A549 (cell line): Measurements from ENCODE around the gene OLIG2. TPM values are rescaled to one million over a fixed set of nuclear protein-coding genes. Genes with fewer than 3 reads are reported as not detected.

Experiments used
- ATAC-seq, 2 experiments: fragments of 200-7000 bp in 1 of 2; fragments of >200 bp in 1 of 2; cut with Nextera tagmentation in 1 of 2; cut with Tn5 transposase in 1 of 2; 3 replicates each; pipeline versions ENCODE4 v1.8.0 to v1.9.1; 2018 to 2020; ENCODE audit warnings: mild to moderate bottlenecking in 1 of 2, moderate library complexity in 1 of 2
- CTCF ChIA-PET: fragments of 300-600 bp; sonication (Branson Sonifier 250); formaldehyde crosslinking; extraction: SDS; loops from one replicate; lab custom pipeline; 2021; ENCODE audit warnings: antibody characterized with exemption, inconsistent platforms; lab: Yijun Ruan, JAX
- POLR2A ChIA-PET: fragments of 350-600 bp; formaldehyde crosslinking; extraction: SDS; loops from one replicate; lab custom pipeline; 2021; ENCODE audit warnings: antibody characterized with exemption, inconsistent platforms; lab: Yijun Ruan, JAX
- DNase-seq, 2 experiments: peaks; one replicate each; pipeline versions ENCODE4 v3.0.0 to v3.0.0-alpha.2; 2011 to 2016; ENCODE audit warnings: low read depth in 1 of 2, low spot score in 1 of 2
- FAIRE-seq: peaks from 2 replicates; lab custom pipeline; 2011; peaks lifted over from hg19 to GRCh38; lab: Jason Lieb, UNC
- H3K27ac ChIP-seq, 2 experiments: fragments of >200 bp; sonication (Bioruptor Twin); formaldehyde crosslinking; 3 replicates each; pipeline ENCODE4 v1.5.1; 2016 to 2017
- H3K4me1 ChIP-seq: fragments of >200 bp; sonication (Bioruptor Twin); formaldehyde crosslinking; 3 replicates; pipeline ENCODE4 v1.6.1; 2016
- H3K4me2 ChIP-seq: fragments of >200 bp; sonication (Bioruptor Twin); formaldehyde crosslinking; 3 replicates; pipeline ENCODE4 v1.6.1; 2016
- H3K4me3 ChIP-seq: fragments of >200 bp; sonication (Bioruptor Twin); formaldehyde crosslinking; 3 replicates; pipeline ENCODE4 v1.5.1; 2016
- H3K9me3 ChIP-seq: fragments of >200 bp; sonication (Bioruptor Twin); formaldehyde crosslinking; 3 replicates; pipeline ENCODE4 v1.6.1; 2016
- ATOH8 ChIP-seq: fragments of 250-450 bp; sonication (Bioruptor Pico); IDR thresholded peaks from 2 replicates; pipeline ENCODE4 v1.5.0; 2020; ENCODE audit warnings: low read depth, mild to moderate bottlenecking, moderate library complexity
- CTCF ChIP-seq: fragments of >200 bp; sonication (Bioruptor Twin); formaldehyde crosslinking; IDR thresholded peaks from 3 replicates; pipeline ENCODE4 v1.5.1; 2016
- EHF ChIP-seq: fragments of 250-450 bp; sonication (Bioruptor Pico); IDR thresholded peaks from 2 replicates; pipeline ENCODE4 v1.5.0; 2020; ENCODE audit warnings: mild to moderate bottlenecking
- FOXS1 ChIP-seq: fragments of 250-450 bp; sonication (Bioruptor Pico); IDR thresholded peaks from 2 replicates; pipeline ENCODE4 v1.5.0; 2020; ENCODE audit warnings: mild to moderate bottlenecking, moderate library complexity
- HES2 ChIP-seq: fragments of >200 bp; sonication (Bioruptor Twin); formaldehyde crosslinking; IDR thresholded peaks from 2 replicates; pipeline ENCODE4 v1.6.1; 2016
- HMGXB4 ChIP-seq: fragments of 250-450 bp; sonication (Bioruptor Pico); IDR thresholded peaks from 2 replicates; pipeline ENCODE4 v1.5.0; 2021; ENCODE audit warnings: mild to moderate bottlenecking, moderate library complexity, borderline replicate concordance
- HOXA7 ChIP-seq: fragments of 250-450 bp; sonication (Bioruptor Pico); IDR thresholded peaks from 2 replicates; pipeline ENCODE4 v1.5.0; 2020; ENCODE audit warnings: mild to moderate bottlenecking, moderate library complexity
- JUNB ChIP-seq: fragments of >200 bp; sonication (Bioruptor Twin); formaldehyde crosslinking; IDR thresholded peaks from 2 replicates; pipeline ENCODE4 v1.6.1; 2016
- MAZ ChIP-seq: fragments of 150-350 bp; IDR thresholded peaks from 2 replicates; pipeline ENCODE4 v1.6.1; 2014; ENCODE audit warnings: antibody characterized with exemption, low read depth, low read length, borderline replicate concordance
- NPAS2 ChIP-seq: fragments of 250-450 bp; sonication (Bioruptor Pico); IDR thresholded peaks from 2 replicates; pipeline ENCODE4 v1.8.0; 2022; ENCODE audit warnings: mild to moderate bottlenecking, moderate library complexity, borderline replicate concordance
- RARB ChIP-seq: fragments of 250-450 bp; sonication (Bioruptor Pico); IDR thresholded peaks from 2 replicates; pipeline ENCODE4 v1.8.0; 2021; ENCODE audit warnings: mild to moderate bottlenecking, moderate library complexity
- RCOR1 ChIP-seq: fragments of 150-350 bp; IDR thresholded peaks from 2 replicates; pipeline ENCODE4 v1.6.1; 2014; ENCODE audit warnings: antibody characterized with exemption, low read length, low read depth
- REST ChIP-seq: fragments of 200-600 bp; sonication (generic); IDR thresholded peaks from 2 replicates; pipeline ENCODE4 v1.6.1; 2016; ENCODE audit warnings: antibody characterized with exemption, mild to moderate bottlenecking, moderate library complexity
- SREBF2 ChIP-seq: fragments of 450-650 bp; IDR thresholded peaks from 2 replicates; pipeline ENCODE4 v1.6.1; 2014; ENCODE audit warnings: mild to moderate bottlenecking, moderate library complexity
- TP53 ChIP-seq: fragments of 250-450 bp; sonication (Bioruptor Pico); IDR thresholded peaks from 2 replicates; pipeline ENCODE4 v1.5.0; 2021; ENCODE audit warnings: mild to moderate bottlenecking, moderate library complexity
- USF2 ChIP-seq: fragments of 450-650 bp; IDR thresholded peaks from 2 replicates; pipeline ENCODE4 v1.6.1; 2014; ENCODE audit warnings: antibody characterized with exemption
- WGBS: methylation state at CpG from one replicate; pipeline ENCODE4 v1.1.6; 2017; ENCODE audit errors: missing lambda C conversion rate; 5-methylcytosine and 5-hydroxymethylcytosine counted together
- polyA plus RNA-seq, 4 experiments: library from polyadenylated mRNA; depleted of rRNA in 3 of 4; stranded (reverse); fragments of >200 nt; fragmentation: RNase III in 1 of 4; extraction: RNeasy Plus Mini Kit Qiagen cat#74134 plus additional on column Dnase treatment in 1 of 4; gene quantifications; 2 replicates in 3 of 4; 3 replicates in 1 of 4; pipeline ENCODE4 v1.2.3, GENCODE V29; 2011 to 2017

OLIG2 gene
- polyA plus RNA-seq, 2 of the 4 experiments (the other 2 are of a cell fraction) = not detected

- ChIA-PET CTCF (interaction anchor here (1.0 kb wide), 1 partner anchor 103 kb away, joined by 3 read pairs; no protein-coding TSS in a partner anchor), POLR2A (no interaction called here)
- no peak overlapping the region for H3K27ac ChIP-seq
- no peaks in the 10 kb centered on the region for H3K4me1 ChIP-seq
- H3K4me2 ChIP-seq = no peak overlapping the region
- FAIRE-seq = no peak
- TF ChIP-seq HMGXB4 = no peak
- no peak for TF ChIP-seq HOXA7 (CRISPR knock-in tag)
- TF ChIP-seq SREBF2 = no peak
- no peak for TF ChIP-seq EHF (CRISPR knock-in tag)
- no peak for TF ChIP-seq HES2
- no peak for TF ChIP-seq RCOR1
- TF ChIP-seq REST = no peak
- TF ChIP-seq TP53 (CRISPR knock-in tag) = no peak
- TF ChIP-seq JUNB = no peak
- no peak for TF ChIP-seq ATOH8 (CRISPR knock-in tag)
- TF ChIP-seq FOXS1 (CRISPR knock-in tag) = no peak
- no peak for TF ChIP-seq NPAS2 (CRISPR knock-in tag)
- TF ChIP-seq RARB = no peak
- 33% methylated on average over 37 of the region's 40 CpGs for WGBS
- no peak for DNase-seq
- no peak for ATAC-seq
- no peak overlapping the region for H3K4me3 ChIP-seq
- H3K9me3 ChIP-seq = no peaks in the 10 kb centered on the region
These were observed 1.3 kb upstream of the OLIG2 start for GRCh38 chr21:33024201-33025103.

GRCh38 chr21:33025106-33025488 lies 638 bp upstream of the OLIG2 start:
- H3K27ac ChIP-seq = no peak overlapping the region
- ChIA-PET CTCF (interaction anchor here (1.0 to 2.2 kb wide), 3 partner anchors 8 to 31 kb away, joined by 3 to 8 read pairs (median 3); no protein-coding TSS in a partner anchor), POLR2A (no interaction called here)
- no peak for ATAC-seq
- peak overlapping the region; percentile 26; the same call in 1 of the 3 replicates for H3K4me2 ChIP-seq
- DNase-seq = no peak
- FAIRE-seq = no peak
- no peaks in the 10 kb centered on the region for H3K4me1 ChIP-seq
- H3K4me3 ChIP-seq = no peak overlapping the region
- TF ChIP-seq CTCF = no peak
- no peak for TF ChIP-seq USF2
- TF ChIP-seq SREBF2 = no peak
- no peak for TF ChIP-seq HOXA7 (CRISPR knock-in tag)
- TF ChIP-seq MAZ = no peak
- TF ChIP-seq, all 56 proteins: peak for 0
- H3K9me3 ChIP-seq = no peaks in the 10 kb centered on the region
- 45% methylated on average over 14 of the region's 22 CpGs for WGBS
